HAP-1 (cell line): ENCODE data around the gene TIE1.

ENCODE experiments used
- DNase-seq, 2 experiments: peaks; one replicate each; pipeline ENCODE4 v3.0.0-alpha.2; 2016 to 2020; ENCODE audit warnings: low spot score in 2 of 2
- H3K27me3 ChIP-seq: fragments of 250-450 bp; sonication (Bioruptor Pico); 2 replicates; pipeline ENCODE4 v1.5.1; 2020; ENCODE audit warnings: low read depth, mild to moderate bottlenecking, moderate library complexity
- H3K36me3 ChIP-seq: fragments of 250-450 bp; sonication (Bioruptor Pico); replicated peaks from 2 replicates; pipeline ENCODE4 v1.5.1; 2020; ENCODE audit warnings: mild to moderate bottlenecking
- H3K4me1 ChIP-seq: fragments of 250-450 bp; sonication (Bioruptor Pico); 2 replicates; pipeline ENCODE4 v1.5.1; 2020; ENCODE audit warnings: mild to moderate bottlenecking
- H3K4me3 ChIP-seq: fragments of 250-450 bp; sonication (Bioruptor Pico); 2 replicates; pipeline ENCODE4 v1.5.1; 2020; ENCODE audit warnings: mild to moderate bottlenecking, moderate library complexity
- H3K9me3 ChIP-seq: fragments of 250-450 bp; sonication (Bioruptor Pico); 2 replicates; pipeline ENCODE4 v1.5.1; 2020; ENCODE audit warnings: mild to moderate bottlenecking, moderate library complexity
- in situ Hi-C: fragments of 300-500 bp; cut with MboI; formaldehyde crosslinking; loops from 3 replicates; pipeline ENCODE4 v1.14.3; 2020; ENCODE audit warnings: low sequenced_read_pairs, inconsistent platforms, mixed read lengths

Gene TIE1

DNA sequence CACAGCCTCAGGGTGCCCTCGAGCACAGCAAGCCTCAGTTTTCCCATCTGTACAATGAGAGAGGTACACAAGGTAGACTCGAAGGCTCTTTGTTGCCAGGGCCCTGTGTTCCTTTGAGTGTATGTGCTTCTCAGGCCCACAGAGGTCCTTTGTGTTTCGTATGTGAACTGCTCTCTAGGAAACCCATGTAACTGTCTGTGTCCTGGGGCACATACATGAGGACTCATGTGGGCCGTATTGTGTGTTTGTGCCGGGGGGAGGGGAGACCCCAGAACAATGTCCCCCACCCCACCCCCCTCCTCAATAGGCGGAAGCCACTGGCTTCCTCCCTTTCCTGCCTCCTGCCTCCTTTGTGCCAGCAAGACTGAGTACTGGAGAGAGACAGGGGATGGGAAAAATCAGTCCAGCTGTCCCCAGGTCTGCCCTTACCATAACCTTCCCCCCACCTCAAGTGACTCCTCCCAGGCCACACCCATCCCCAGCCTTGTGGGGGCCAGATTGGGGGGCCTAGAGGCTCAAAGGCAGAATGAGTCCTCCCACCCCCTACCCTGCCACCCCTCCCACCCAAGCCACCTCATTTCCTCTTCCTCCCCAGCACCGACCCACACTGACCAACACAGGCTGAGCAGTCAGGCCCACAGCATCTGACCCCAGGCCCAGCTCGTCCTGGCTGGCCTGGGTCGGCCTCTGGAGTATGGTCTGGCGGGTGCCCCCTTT, at the start of gene TIE1:
TSS of gene TIE1 (plus strand) at position 605 of the 717 bp plus-strand sequence. CDS start at position 695, 90 bp downstream.
- Histone ChIP-seq H3K36me3 (no peaks in the 10 kb centered on the region), H3K4me1 (peaks cover 17% of the 10 kb centered on the region), H3K27me3 (no peaks in the 10 kb centered on the region), H3K9me3 (no peaks in the 10 kb centered on the region), H3K4me3 (no peak within 1 kb of the TSS)
- in situ Hi-C loops = no loop called here
- no peak for DNase-seq

DNA sequence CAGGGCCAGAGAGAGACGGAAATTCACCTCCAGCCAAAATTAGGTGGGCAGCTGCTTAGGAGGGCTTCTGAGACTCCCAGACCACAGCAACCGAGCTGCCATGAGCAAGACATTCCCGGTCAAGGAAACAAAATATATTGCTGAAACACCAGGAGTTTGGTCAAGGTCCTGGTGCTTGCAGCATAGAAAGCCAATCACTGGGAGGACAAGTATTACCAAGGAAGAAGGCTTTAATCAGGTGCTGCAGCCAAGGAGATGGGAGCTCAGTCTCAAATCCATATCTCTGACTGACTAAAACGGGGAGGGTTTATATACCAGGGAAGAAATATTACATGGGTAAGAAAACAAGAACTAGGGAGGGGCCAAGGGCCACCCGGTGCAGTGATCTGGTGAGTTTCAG, 49.8 kb upstream of the TIE1 start:
- H3K4me3 ChIP-seq = no peak overlapping the region
- peaks cover 12% of the 10 kb centered on the region for H3K9me3 ChIP-seq
- H3K27me3 ChIP-seq = no peaks in the 10 kb centered on the region
- no peaks in the 10 kb centered on the region for H3K4me1 ChIP-seq
- no peak for DNase-seq
- no peaks in the 10 kb centered on the region for H3K36me3 ChIP-seq
- in situ Hi-C loops = no loop called here

DNA sequence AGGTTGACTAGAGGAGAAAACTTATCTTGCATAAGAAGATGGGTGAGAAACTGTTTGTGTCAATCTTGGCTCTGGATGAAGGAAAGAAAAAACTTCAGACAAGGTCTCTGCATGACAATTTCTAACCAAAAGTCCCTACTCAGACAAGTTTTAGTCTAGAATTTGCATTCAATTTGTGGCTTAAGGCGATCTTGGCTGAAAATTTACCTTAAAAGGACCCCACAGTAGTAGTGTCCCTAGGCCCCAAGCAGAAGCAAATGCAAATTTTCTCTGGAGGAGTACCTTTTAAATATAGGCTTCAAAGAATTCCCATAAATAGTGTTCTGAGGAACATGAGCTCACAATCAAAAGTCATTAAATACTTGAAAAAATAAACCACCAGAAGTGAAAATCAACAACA, 48.6 kb upstream of the TIE1 start:
- no peak for DNase-seq
- no peaks in the 10 kb centered on the region for H3K4me1 ChIP-seq
- H3K36me3 ChIP-seq = no peaks in the 10 kb centered on the region
- in situ Hi-C loops = no loop called here
- H3K4me3 ChIP-seq = no peak overlapping the region
- H3K9me3 ChIP-seq = peaks cover 9% of the 10 kb centered on the region
- H3K27me3 ChIP-seq = no peaks in the 10 kb centered on the region

GRCh38 chr1:43253173-43253572, 47.6 kb upstream of the TIE1 start:
- in situ Hi-C loops = no loop called here
- DNase-seq = no peak
- 0 out of 2 replicates have a peak, but pooled peaks cover 3% of the 10 kb centered on the region for H3K9me3 ChIP-seq

GRCh38 chr1:43253876-43254275, 46.9 kb upstream of the TIE1 start:
- in situ Hi-C loops = no loop called here
- H3K4me1 ChIP-seq = no peaks in the 10 kb centered on the region
- H3K36me3 ChIP-seq = no peaks in the 10 kb centered on the region
- peaks cover 7% of the 10 kb centered on the region; the same call in 1 of the 2 replicates for H3K9me3 ChIP-seq
- H3K27me3 ChIP-seq = no peaks in the 10 kb centered on the region
- H3K4me3 ChIP-seq = no peak overlapping the region
- no peak for DNase-seq

More at GRCh38 chr1:43253173-43253572, 47.6 kb upstream of the TIE1 start:
- no peaks in the 10 kb centered on the region for H3K27me3 ChIP-seq
- H3K4me3 ChIP-seq = no peak overlapping the region
- no peaks in the 10 kb centered on the region for H3K4me1 ChIP-seq
- H3K36me3 ChIP-seq = no peaks in the 10 kb centered on the region

DNA sequence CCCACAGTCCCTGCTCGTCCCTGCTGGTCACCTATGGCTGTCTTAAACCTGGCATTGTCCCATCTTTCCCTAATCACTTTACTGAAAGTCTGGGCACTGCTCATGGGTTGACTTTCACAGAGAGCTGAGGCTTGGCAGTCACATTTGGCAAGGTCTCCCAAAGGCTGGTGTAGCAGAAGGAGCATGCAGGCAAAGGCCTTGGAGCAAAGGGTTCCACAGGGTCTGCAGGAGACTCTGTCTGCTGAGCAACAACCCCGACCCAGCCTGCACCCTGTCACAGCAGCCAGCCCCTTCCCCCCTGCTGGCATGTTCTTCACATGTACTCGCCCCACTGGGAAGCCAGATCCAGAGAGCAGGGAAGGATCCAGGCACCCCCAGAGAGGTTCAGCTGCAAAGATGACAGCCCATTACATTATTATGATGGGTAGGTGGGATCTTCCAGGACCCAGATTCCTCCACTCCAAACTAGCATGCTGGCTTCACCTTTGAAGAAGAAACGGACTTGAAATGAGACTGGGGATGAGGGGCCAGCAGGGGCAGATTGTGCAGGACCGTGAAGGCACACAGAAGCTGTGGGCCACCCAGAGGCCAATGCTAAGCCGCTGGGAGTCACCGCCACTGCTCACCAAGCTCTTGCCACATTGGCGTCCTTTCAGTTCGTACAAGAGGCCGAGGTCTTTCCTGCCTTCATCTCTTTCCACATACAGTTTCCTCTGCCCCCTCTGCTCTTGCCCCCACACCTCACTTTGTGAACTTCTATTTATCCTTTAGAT, 45.2 kb upstream of the TIE1 start:
- Histone ChIP-seq H3K4me1 (no peaks in the 10 kb centered on the region), H3K27me3 (no peaks in the 10 kb centered on the region), H3K4me3 (no peak overlapping the region), H3K36me3 (no peaks in the 10 kb centered on the region), H3K9me3 (peaks cover 7% of the 10 kb centered on the region; the same call in 1 of the 2 replicates)
- no peak for DNase-seq
- in situ Hi-C loops = no loop called here

DNA sequence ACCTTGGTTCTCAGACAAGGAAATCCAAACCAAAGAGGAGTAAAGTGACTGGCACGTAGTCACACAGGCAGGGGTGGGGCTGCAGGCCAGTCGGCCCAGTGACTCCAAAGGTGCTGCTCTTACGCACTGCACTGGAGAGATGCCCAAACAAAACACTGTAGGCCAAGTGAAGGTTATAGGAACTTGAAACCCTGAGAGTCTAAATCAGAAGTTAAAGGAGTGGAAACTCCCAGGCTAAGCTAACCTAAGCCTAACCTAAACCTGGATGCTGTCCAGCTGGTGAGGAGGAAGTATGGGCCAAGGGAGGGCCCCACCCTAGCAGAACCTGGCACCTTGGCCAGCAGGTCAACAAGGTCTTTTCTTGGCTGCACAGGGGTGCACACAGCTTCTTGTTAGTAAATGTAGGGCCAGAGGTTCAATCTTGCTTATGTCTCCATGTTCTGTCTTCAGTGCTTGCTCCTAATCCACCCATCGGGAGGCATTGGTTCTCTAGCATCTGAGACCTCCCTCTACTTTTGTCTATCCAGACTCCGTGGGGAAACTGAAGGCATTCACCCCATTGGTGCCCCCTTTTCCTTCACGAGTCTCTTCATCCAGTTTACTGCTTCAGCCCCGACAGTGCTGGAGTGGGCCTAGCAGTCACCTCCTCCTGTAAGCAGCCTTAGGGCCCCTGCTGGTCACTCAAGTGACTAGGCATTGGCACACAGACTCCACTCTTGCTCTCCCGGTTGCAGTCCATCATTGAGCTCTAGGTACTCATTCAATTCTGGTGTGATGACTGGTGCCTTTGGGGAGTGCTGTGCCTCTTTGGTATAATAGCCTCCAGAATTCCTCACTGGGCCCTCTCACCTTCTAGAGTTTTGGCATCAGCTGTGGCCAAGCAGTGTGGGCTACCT, 43.9 kb upstream of the TIE1 start:
- peaks cover 4% of the 10 kb centered on the region; the same call in 1 of the 2 replicates for H3K9me3 ChIP-seq
- DNase-seq = no peak
- in situ Hi-C loops = no loop called here

GRCh38 chr1:43258370-43258769, 42.4 kb upstream of the TIE1 start:
- in situ Hi-C loops = no loop called here
- no peaks in the 10 kb centered on the region for H3K4me1 ChIP-seq
- DNase-seq = no peak
- H3K36me3 ChIP-seq = no peaks in the 10 kb centered on the region
- H3K27me3 ChIP-seq = no peaks in the 10 kb centered on the region
- H3K9me3 ChIP-seq = peaks cover 4% of the 10 kb centered on the region
- H3K4me3 ChIP-seq = no peak overlapping the region

More for the DNA sequence above, 43.9 kb upstream of the TIE1 start:
- Histone ChIP-seq H3K27me3 (no peaks in the 10 kb centered on the region), H3K4me1 (no peaks in the 10 kb centered on the region), H3K36me3 (no peaks in the 10 kb centered on the region), H3K4me3 (no peak overlapping the region)

DNA sequence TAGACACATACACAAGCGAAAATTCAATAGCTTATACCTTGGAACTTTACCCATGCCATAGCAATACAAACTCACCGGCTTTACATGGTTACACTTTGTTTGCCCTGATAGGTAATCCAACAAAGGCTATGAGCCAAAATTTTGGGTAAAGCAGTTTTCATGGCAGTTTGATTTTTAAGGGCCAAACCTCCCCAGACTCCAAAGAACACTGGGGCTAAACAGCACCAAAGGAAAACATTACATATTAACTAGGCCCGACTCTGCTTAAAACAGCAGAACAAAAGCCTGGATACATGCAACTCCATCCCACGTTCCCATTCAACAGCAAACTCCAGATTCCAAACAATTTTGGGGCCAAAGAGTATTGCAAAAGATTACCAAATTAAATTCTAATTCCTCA, 35.4 kb upstream of the TIE1 start:
- no peak for DNase-seq
- peaks cover 5% of the 10 kb centered on the region for H3K9me3 ChIP-seq
- no peaks in the 10 kb centered on the region for H3K36me3 ChIP-seq
- no peaks in the 10 kb centered on the region for H3K27me3 ChIP-seq
- H3K4me1 ChIP-seq = no peaks in the 10 kb centered on the region
- in situ Hi-C loops = no loop called here
- H3K4me3 ChIP-seq = no peak overlapping the region

DNA sequence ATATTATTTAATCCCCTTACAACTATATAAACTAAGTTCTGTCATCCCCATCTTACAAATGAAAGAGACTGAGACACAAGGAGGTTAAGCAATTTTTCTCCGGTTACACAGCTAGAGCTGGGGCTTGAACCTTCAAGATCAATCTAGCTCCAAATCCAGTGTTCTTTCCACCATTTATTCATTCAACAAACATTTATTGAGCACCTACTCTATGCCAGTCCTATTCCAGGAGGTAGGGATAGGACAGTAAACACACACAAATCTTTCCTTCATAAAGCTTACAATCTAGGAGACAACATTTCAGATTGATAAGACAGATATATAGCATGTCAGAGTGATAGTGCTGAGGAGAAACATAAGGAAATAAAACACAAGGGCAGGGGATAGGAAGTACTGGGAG, 33.9 kb upstream of the TIE1 start:
- Histone ChIP-seq H3K36me3 (no peaks in the 10 kb centered on the region), H3K4me3 (no peak overlapping the region), H3K27me3 (no peaks in the 10 kb centered on the region), H3K9me3 (peaks cover 5% of the 10 kb centered on the region), H3K4me1 (no peaks in the 10 kb centered on the region)
- no peak for DNase-seq
- in situ Hi-C loops = no loop called here

DNA sequence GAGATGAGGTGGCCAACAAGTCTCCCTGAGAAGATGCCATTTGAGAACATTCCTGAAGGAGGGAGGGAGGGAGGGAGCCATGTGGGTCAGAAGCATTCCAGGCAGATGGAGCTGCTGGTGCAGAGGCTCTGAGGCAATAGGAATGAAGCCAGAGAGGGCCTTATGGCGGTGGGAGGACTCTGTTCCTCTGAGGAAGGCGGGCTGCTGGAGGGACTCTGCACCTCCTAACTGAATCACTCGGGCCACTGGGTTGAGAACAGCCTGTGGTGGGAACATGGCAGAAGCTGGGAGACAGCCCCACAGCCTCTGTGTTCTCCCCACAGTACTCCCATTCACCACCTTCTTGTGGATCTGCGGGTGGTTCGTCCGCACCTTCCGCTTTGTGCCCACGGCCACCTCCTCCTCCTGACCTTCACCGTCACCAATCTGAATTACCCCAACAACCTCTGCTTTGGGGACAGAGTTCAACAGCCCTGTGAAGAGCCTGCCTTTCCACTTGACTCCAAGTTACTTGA, 33.4 kb upstream of the TIE1 start:
- DNase-seq = no peak
- Histone ChIP-seq H3K27me3 (no peaks in the 10 kb centered on the region), H3K4me1 (no peaks in the 10 kb centered on the region), H3K9me3 (peaks cover 5% of the 10 kb centered on the region), H3K36me3 (no peaks in the 10 kb centered on the region), H3K4me3 (no peak overlapping the region)
- in situ Hi-C loops = no loop called here

GRCh38 chr1:43267818-43268425, 32.9 kb upstream of the TIE1 start:
- Histone ChIP-seq H3K36me3 (no peaks in the 10 kb centered on the region), H3K4me3 (no peak overlapping the region), H3K9me3 (peaks cover 5% of the 10 kb centered on the region), H3K4me1 (no peaks in the 10 kb centered on the region), H3K27me3 (no peaks in the 10 kb centered on the region)
- in situ Hi-C loops = no loop called here
- no peak for DNase-seq
